ENCODE measurements around the gene STRBP.
A peak's percentile ranks its signal among the peaks of the same experiment; 100 is the strongest.
"Not testable (repeated sequence)": the region's sequence is repeated elsewhere in the genome, so short reads cannot be mapped to it uniquely, and the experiment has no call there.

STRBP gene

DNA sequence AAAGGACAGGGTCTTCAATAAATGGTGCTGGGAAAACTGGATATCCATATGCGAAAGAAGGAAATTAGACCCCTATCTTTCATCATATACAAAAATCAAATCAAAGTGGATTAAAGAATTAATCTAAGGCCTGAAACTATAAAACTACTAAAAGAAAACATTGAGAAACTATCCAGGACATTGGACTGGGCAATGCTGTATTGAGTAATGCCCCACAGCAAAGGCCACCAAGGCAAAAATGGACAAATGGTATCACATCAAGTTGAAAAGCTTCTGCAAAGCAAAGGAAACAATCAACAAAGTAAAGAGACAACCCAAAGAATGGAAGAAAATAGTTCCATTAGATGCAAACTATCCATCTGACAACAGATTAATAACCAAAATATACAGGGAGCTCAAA lies 72.3 kb downstream of the STRBP start:
- Mint-ChIP-seq H3K36me3 (ENCODE audit: insufficient read depth) (peaks cover 1% of the 10 kb centered on the region), H3K27ac (ENCODE audit: low read depth) (no peak overlapping the region), H3K4me1 (no peaks in the 10 kb centered on the region), H3K4me3 (no peak overlapping the region), H3K9me3 (no peaks in the 10 kb centered on the region), H3K27me3 (no peaks in the 10 kb centered on the region)
- DNase-seq (ENCODE audit: low spot score in 2 of 2), result no peak
- no peak for ATAC-seq (replicated peaks; ENCODE audit: extremely low read depth, poor library complexity, severe bottlenecking)

- Mint-ChIP-seq H3K9me3 (no peaks in the 10 kb centered on the region), H3K4me3 (no peak overlapping the region), H3K36me3 (ENCODE audit: insufficient read depth) (no peaks in the 10 kb centered on the region), H3K27ac (ENCODE audit: low read depth) (no peak overlapping the region), H3K27me3 (no peaks in the 10 kb centered on the region), H3K4me1 (no peaks in the 10 kb centered on the region)
- no peak for ATAC-seq (replicated peaks; ENCODE audit: extremely low read depth, poor library complexity, severe bottlenecking)
- no peak for DNase-seq (ENCODE audit: low spot score in 2 of 2)
These were observed 74.4 kb downstream of the STRBP start for GRCh38 chr9:123194023-123194422.

- Mint-ChIP-seq H3K27me3 (no peaks in the 10 kb centered on the region), H3K4me3 (no peak overlapping the region), H3K36me3 (ENCODE audit: insufficient read depth) (no peaks in the 10 kb centered on the region), H3K9me3 (no peaks in the 10 kb centered on the region), H3K4me1 (no peaks in the 10 kb centered on the region), H3K27ac (ENCODE audit: low read depth) (no peak overlapping the region)
- ATAC-seq (replicated peaks; ENCODE audit: extremely low read depth, poor library complexity, severe bottlenecking) (no peak), DNase-seq (ENCODE audit: low spot score in 2 of 2) (no peak)
These were observed 76.7 kb downstream of the STRBP start for GRCh38 chr9:123191680-123192079.

DNA sequence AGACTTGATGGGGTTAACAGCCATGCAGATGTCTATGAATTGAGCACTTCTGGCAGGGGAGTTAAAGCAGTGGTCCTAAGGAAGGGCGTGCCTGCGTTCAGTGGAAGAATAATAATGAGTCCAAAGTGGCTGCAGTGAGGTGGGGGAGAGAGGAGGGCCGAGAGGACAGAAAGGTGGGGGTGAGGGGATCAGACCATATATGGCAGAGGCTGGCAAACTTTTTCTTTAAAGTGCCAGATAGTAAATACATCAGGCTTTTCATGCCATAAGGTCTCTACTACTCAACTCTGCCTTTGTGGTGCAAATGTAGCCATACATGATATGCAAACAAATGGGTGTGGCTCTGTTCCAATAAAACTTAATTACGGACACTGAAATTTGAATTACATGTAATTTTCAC lies 77.1 kb downstream of the STRBP start:
- H3K4me1 Mint-ChIP-seq, result no peaks in the 10 kb centered on the region
- H3K36me3 Mint-ChIP-seq (ENCODE audit: insufficient read depth), result no peaks in the 10 kb centered on the region
- no peaks in the 10 kb centered on the region for H3K27me3 Mint-ChIP-seq
- no peak overlapping the region for H3K4me3 Mint-ChIP-seq
- H3K27ac Mint-ChIP-seq (ENCODE audit: low read depth), result no peak overlapping the region
- ATAC-seq (replicated peaks; ENCODE audit: extremely low read depth, poor library complexity, severe bottlenecking), result no peak
- no peaks in the 10 kb centered on the region for H3K9me3 Mint-ChIP-seq
- no peak for DNase-seq (ENCODE audit: low spot score in 2 of 2)

- Mint-ChIP-seq H3K27ac (ENCODE audit: low read depth) (no peak overlapping the region), H3K27me3 (no peaks in the 10 kb centered on the region), H3K4me1 (no peaks in the 10 kb centered on the region), H3K9me3 (no peaks in the 10 kb centered on the region), H3K36me3 (ENCODE audit: insufficient read depth) (peaks cover 5% of the 10 kb centered on the region), H3K4me3 (no peak overlapping the region)
- DNase-seq (ENCODE audit: low spot score in 2 of 2) (no peak), ATAC-seq (replicated peaks; ENCODE audit: extremely low read depth, poor library complexity, severe bottlenecking) (no peak)
These were observed 81.3 kb downstream of the STRBP start for GRCh38 chr9:123187131-123187530.

DNA sequence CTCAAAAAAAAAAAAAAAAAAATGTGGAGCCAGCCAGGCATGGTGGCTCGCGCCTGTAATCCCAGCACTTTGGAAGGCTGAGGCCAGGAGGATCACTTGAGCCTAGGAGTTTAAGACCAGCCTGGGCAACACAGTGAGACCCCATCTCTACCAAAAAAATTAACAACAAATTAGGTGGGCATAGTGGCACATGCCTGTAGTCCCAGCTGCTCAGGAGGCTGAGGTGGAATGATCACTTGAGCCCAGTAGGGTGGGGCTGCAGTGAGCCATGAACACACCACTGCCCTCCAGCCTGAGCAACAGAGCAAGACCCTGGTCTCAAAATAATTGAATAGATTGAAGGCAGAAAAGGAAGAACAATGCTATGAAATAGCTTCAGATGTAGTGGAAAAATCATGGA lies 82.4 kb downstream of the STRBP start:
- H3K4me3 Mint-ChIP-seq; DNase-seq (ENCODE audit: low spot score in 2 of 2); ATAC-seq (replicated peaks; ENCODE audit: extremely low read depth, poor library complexity, severe bottlenecking); H3K36me3 Mint-ChIP-seq (ENCODE audit: insufficient read depth); H3K9me3 Mint-ChIP-seq; H3K4me1 Mint-ChIP-seq; H3K27me3 Mint-ChIP-seq: not testable (repeated sequence)
- peak overlapping the region; percentile 29 for H3K27ac Mint-ChIP-seq (ENCODE audit: low read depth)

DNA sequence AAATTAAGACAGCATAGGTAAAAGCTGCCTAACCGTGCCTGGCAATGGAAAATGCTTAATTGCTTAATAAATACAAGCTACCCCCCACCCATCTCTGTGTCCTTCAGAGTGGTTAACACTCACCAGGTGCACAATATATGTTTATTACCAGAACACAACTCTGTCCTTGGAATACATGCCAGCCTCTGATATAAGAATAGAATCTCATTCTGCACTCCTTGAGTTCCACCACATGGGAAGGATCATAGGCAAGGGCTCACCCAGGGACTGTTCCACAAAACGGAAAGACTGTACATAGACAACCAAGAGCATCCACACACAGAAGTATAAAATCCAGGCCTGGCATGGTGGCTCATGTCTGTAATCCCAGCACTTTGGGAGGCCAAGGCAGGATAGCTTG lies 91.4 kb downstream of the STRBP start:
- H3K4me1 Mint-ChIP-seq, result peaks cover 12% of the 10 kb centered on the region
- no peak for ATAC-seq (replicated peaks; ENCODE audit: extremely low read depth, poor library complexity, severe bottlenecking)
- H3K9me3 Mint-ChIP-seq, result no peaks in the 10 kb centered on the region
- no peaks in the 10 kb centered on the region for H3K27me3 Mint-ChIP-seq
- H3K27ac Mint-ChIP-seq (ENCODE audit: low read depth), result no peak overlapping the region
- H3K36me3 Mint-ChIP-seq (ENCODE audit: insufficient read depth), result no peaks in the 10 kb centered on the region
- no peak overlapping the region for H3K4me3 Mint-ChIP-seq
- no peak for DNase-seq (ENCODE audit: low spot score in 2 of 2)

GRCh38 chr9:123175854-123176629 lies 92.3 kb downstream of the STRBP start:
- no peak overlapping the region for H3K4me3 Mint-ChIP-seq
- peak overlapping the region; percentile 27 for H3K27ac Mint-ChIP-seq (ENCODE audit: low read depth)
- H3K27me3 Mint-ChIP-seq, result no peaks in the 10 kb centered on the region
- peaks cover 12% of the 10 kb centered on the region for H3K4me1 Mint-ChIP-seq
- ATAC-seq (replicated peaks; ENCODE audit: extremely low read depth, poor library complexity, severe bottlenecking) (no peak), DNase-seq (ENCODE audit: low spot score in 2 of 2) (no peak)
- no peaks in the 10 kb centered on the region for H3K9me3 Mint-ChIP-seq
- no peaks in the 10 kb centered on the region for H3K36me3 Mint-ChIP-seq (ENCODE audit: insufficient read depth)

DNA sequence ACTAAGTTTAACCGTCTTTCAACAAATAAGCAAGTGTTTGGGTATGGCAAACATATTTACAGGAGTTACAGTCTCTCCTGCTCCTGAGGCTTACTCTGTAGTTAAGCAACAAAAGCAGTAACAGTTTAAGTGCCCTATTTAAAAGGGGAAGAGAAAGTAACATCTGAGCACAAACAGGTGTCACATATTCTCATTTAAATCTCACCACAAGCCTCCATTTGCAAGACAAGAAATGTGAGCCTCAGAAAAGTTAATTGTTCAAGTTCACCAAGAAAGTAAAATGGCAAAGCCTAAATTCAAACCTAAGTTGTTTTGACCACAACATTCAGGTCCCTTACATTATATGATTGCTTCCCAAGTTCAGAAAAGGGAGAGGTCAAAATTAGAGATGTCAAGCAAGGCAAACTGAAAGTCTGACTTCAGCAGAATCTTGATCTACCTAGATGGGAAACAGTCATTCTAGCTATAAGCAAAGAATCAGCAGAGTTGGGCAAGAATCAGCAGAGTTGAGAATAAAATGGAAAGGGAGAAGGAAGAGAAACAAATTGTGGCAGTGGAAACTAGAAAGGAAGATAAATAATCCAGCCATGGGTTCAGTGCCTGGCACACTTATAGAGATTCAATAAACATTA lies 93.4 kb downstream of the STRBP start:
- DNase-seq (ENCODE audit: low spot score in 2 of 2) (no peak), ATAC-seq (replicated peaks; ENCODE audit: extremely low read depth, poor library complexity, severe bottlenecking) (no peak)
- Mint-ChIP-seq H3K4me1 (peaks cover 12% of the 10 kb centered on the region), H3K36me3 (ENCODE audit: insufficient read depth) (no peaks in the 10 kb centered on the region), H3K9me3 (no peaks in the 10 kb centered on the region), H3K4me3 (no peak overlapping the region), H3K27ac (ENCODE audit: low read depth) (no peak overlapping the region), H3K27me3 (no peaks in the 10 kb centered on the region)

DNA sequence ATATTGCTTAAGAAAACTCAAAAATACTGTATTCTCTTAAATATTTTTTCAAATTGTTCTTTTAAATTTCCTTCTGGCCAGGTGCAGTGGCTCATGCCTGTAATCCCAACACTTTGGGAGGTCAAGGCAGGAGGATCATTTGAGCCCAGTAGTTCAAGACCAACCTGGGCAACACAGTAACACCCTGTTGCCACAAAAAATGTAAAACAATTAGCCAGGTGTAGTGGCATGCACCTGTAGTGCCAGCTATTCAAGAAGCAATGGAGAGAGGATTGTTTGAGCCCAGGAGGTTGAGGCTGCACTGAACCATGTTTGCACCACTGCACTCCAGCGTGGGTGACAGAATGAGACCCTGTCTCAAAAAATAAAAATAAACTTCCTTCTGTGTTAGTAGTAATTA lies 94.3 kb downstream of the STRBP start:
- Mint-ChIP-seq H3K4me1 (peaks cover 12% of the 10 kb centered on the region), H3K27me3 (no peaks in the 10 kb centered on the region), H3K4me3 (no peak overlapping the region), H3K36me3 (ENCODE audit: insufficient read depth) (no peaks in the 10 kb centered on the region), H3K9me3 (no peaks in the 10 kb centered on the region), H3K27ac (ENCODE audit: low read depth) (peak overlapping the region; percentile 30)
- no peak for ATAC-seq (replicated peaks; ENCODE audit: extremely low read depth, poor library complexity, severe bottlenecking)
- DNase-seq (ENCODE audit: low spot score in 2 of 2), result no peak

DNA sequence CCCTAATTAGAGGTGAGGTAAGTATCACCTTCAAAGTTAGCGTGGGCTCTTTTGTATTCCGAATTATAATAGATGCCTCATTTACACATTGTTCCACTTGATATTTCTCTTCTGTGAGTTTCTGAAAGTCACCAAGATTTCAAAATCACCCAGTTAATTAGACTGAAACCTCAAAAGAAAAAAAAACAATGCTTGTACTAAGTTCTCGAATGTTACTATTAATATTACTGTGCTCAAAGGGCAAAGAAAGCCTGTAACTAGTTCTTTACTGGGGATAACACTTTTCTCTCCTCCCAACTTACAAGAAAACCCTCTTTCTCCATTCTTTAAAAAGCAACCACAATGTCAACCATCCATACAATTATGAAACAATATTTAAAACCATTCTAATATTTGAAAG lies 98.5 kb downstream of the STRBP start:
- Mint-ChIP-seq H3K27ac (ENCODE audit: low read depth) (no peak overlapping the region), H3K9me3 (no peaks in the 10 kb centered on the region), H3K4me1 (peaks cover under 1% of the 10 kb centered on the region), H3K27me3 (no peaks in the 10 kb centered on the region), H3K36me3 (ENCODE audit: insufficient read depth) (no peaks in the 10 kb centered on the region), H3K4me3 (no peak overlapping the region)
- ATAC-seq (replicated peaks; ENCODE audit: extremely low read depth, poor library complexity, severe bottlenecking) (no peak), DNase-seq (ENCODE audit: low spot score in 2 of 2) (no peak)

- no peak for ATAC-seq (replicated peaks; ENCODE audit: extremely low read depth, poor library complexity, severe bottlenecking)
- no peaks in the 10 kb centered on the region for H3K4me1 Mint-ChIP-seq
- no peak overlapping the region for H3K4me3 Mint-ChIP-seq
- H3K27ac Mint-ChIP-seq (ENCODE audit: low read depth), result no peak overlapping the region
- DNase-seq (ENCODE audit: low spot score in 2 of 2), result no peak
- H3K27me3 Mint-ChIP-seq, result no peaks in the 10 kb centered on the region
- no peaks in the 10 kb centered on the region for H3K9me3 Mint-ChIP-seq
- peaks cover 2% of the 10 kb centered on the region for H3K36me3 Mint-ChIP-seq (ENCODE audit: insufficient read depth)
These were observed 99.8 kb downstream of the STRBP start for GRCh38 chr9:123168586-123168985.

- DNase-seq (ENCODE audit: low spot score in 2 of 2) (no peak), ATAC-seq (replicated peaks; ENCODE audit: extremely low read depth, poor library complexity, severe bottlenecking) (no peak)
- H3K27ac Mint-ChIP-seq (ENCODE audit: low read depth), result no peak overlapping the region
- H3K4me3 Mint-ChIP-seq, result no peak overlapping the region
- peaks cover 2% of the 10 kb centered on the region for H3K36me3 Mint-ChIP-seq (ENCODE audit: insufficient read depth)
- no peaks in the 10 kb centered on the region for H3K27me3 Mint-ChIP-seq
- H3K4me1 Mint-ChIP-seq, result no peaks in the 10 kb centered on the region
- H3K9me3 Mint-ChIP-seq, result no peaks in the 10 kb centered on the region
These were observed 100.9 kb downstream of the STRBP start for GRCh38 chr9:123167474-123167873.

Measured in central memory CD8-positive, alpha-beta T cell (primary cell).